ENCODE data around the gene NR3C1. TPM values are rescaled to one million over a fixed set of nuclear protein-coding genes. Genes with fewer than 3 reads are reported as not detected.

The NR3C1 gene
- total RNA-seq, 1 donor from 2014 or later = 47.8 TPM

- peaks cover 30% of the 10 kb centered on the region for H3K4me1 Mint-ChIP-seq (ENCODE audit: unreplicated experiment)
- no peak overlapping the region for H3K4me3 Mint-ChIP-seq (ENCODE audit: unreplicated experiment)
- no peak overlapping the region for H3K27ac Mint-ChIP-seq (ENCODE audit: unreplicated experiment)
- no peak for TF ChIP-seq CTCF (IDR thresholded peaks at IDR 0.05)
- H3K36me3 Mint-ChIP-seq (ENCODE audit: unreplicated experiment) = peaks cover 12% of the 10 kb centered on the region
- no peaks in the 10 kb centered on the region for H3K27me3 Mint-ChIP-seq (ENCODE audit: unreplicated experiment)
- DNase-seq (ENCODE audit: extremely low spot score, unreplicated experiment) = no peak
- H3K9me3 Mint-ChIP-seq (ENCODE audit: unreplicated experiment) = peaks cover 9% of the 10 kb centered on the region
Observed at GRCh38 chr5:143390941-143391340, 12.5 kb downstream of the NR3C1 start.

- peaks cover 15% of the 10 kb centered on the region for H3K9me3 Mint-ChIP-seq (ENCODE audit: unreplicated experiment)
- TF ChIP-seq CTCF (IDR thresholded peaks at IDR 0.05) = no peak
- H3K4me3 Mint-ChIP-seq (ENCODE audit: unreplicated experiment) = no peak overlapping the region
- H3K36me3 Mint-ChIP-seq (ENCODE audit: unreplicated experiment) = peaks cover 19% of the 10 kb centered on the region
- no peak overlapping the region for H3K27ac Mint-ChIP-seq (ENCODE audit: unreplicated experiment)
- no peak for DNase-seq (ENCODE audit: extremely low spot score, unreplicated experiment)
- no peaks in the 10 kb centered on the region for H3K27me3 Mint-ChIP-seq (ENCODE audit: unreplicated experiment)
- H3K4me1 Mint-ChIP-seq (ENCODE audit: unreplicated experiment) = peaks cover 23% of the 10 kb centered on the region
Observed at GRCh38 chr5:143390258-143390657, 13.2 kb downstream of the NR3C1 start.

- Mint-ChIP-seq H3K27me3 (ENCODE audit: unreplicated experiment) (no peaks in the 10 kb centered on the region), H3K9me3 (ENCODE audit: unreplicated experiment) (peaks cover 20% of the 10 kb centered on the region), H3K27ac (ENCODE audit: unreplicated experiment) (no peak overlapping the region), H3K4me3 (ENCODE audit: unreplicated experiment) (no peak overlapping the region), H3K36me3 (ENCODE audit: unreplicated experiment) (peaks cover 23% of the 10 kb centered on the region), H3K4me1 (ENCODE audit: unreplicated experiment) (peaks cover 15% of the 10 kb centered on the region)
- TF ChIP-seq CTCF (IDR thresholded peaks at IDR 0.05) = no peak
- no peak for DNase-seq (ENCODE audit: extremely low spot score, unreplicated experiment)
Observed at GRCh38 chr5:143386725-143387124, 16.8 kb downstream of the NR3C1 start.

- Mint-ChIP-seq H3K36me3 (ENCODE audit: unreplicated experiment) (peaks cover 26% of the 10 kb centered on the region), H3K27me3 (ENCODE audit: unreplicated experiment) (no peaks in the 10 kb centered on the region), H3K4me3 (ENCODE audit: unreplicated experiment) (no peak overlapping the region), H3K4me1 (ENCODE audit: unreplicated experiment) (peaks cover 11% of the 10 kb centered on the region), H3K9me3 (ENCODE audit: unreplicated experiment) (peaks cover 27% of the 10 kb centered on the region), H3K27ac (ENCODE audit: unreplicated experiment) (no peak overlapping the region)
- DNase-seq (ENCODE audit: extremely low spot score, unreplicated experiment) = no peak
- TF ChIP-seq CTCF (IDR thresholded peaks at IDR 0.05) = no peak
Observed at GRCh38 chr5:143384865-143385657, 18.4 kb downstream of the NR3C1 start.

- Mint-ChIP-seq H3K4me3 (ENCODE audit: unreplicated experiment) (no peak overlapping the region), H3K27me3 (ENCODE audit: unreplicated experiment) (no peaks in the 10 kb centered on the region), H3K36me3 (ENCODE audit: unreplicated experiment) (peaks cover 24% of the 10 kb centered on the region), H3K9me3 (ENCODE audit: unreplicated experiment) (peaks cover 27% of the 10 kb centered on the region), H3K4me1 (ENCODE audit: unreplicated experiment) (peaks cover 13% of the 10 kb centered on the region), H3K27ac (ENCODE audit: unreplicated experiment) (no peak overlapping the region)
- DNase-seq (ENCODE audit: extremely low spot score, unreplicated experiment) = no peak
- no peak for TF ChIP-seq CTCF (IDR thresholded peaks at IDR 0.05)
Observed at GRCh38 chr5:143383988-143384387, 19.5 kb downstream of the NR3C1 start.

Data from osteocyte (in vitro differentiated cells).